Measurements from ENCODE around the gene MAP6.

DNA sequence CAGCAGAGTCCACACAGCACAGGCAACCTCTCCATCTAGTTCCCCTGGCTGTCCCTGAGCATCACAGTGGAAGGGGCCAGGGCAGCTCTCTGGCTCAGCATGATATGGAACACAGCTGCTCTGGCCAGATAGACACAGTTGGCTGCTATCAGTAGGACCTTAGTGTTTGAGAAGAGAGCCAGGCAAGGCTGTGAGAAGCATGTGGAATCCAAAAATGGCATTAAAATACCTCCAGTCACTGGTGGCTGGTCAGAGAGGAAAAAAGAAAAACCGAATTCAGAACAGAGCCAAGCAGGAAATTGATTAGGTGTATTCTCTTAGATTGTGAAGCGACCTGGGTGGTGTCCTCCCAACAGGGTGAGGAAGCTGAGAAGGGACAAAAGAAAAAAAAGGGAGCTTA, 78.9 kb downstream of the MAP6 start:
- no peak for TF ChIP-seq CTCF (IDR thresholded peaks at IDR 0.05)
- no peak for TF ChIP-seq POLR2AphosphoS5 (IDR thresholded peaks at IDR 0.05)
- TF ChIP-seq EP300 (IDR thresholded peaks at IDR 0.05): no peak
